Effector CD4-positive, alpha-beta T cell (primary cell): Measurements from ENCODE around the gene EXOC6B.

Experiments used
- DNase-seq: peaks from one replicate; pipeline ENCODE4 v3.0.0-alpha.2; 2020

Gene EXOC6B

GRCh38 chr2:72155151-72155550, 670.7 kb downstream of the EXOC6B start:
- DNase-seq: no peak

GRCh38 chr2:72154386-72154975, 671.4 kb downstream of the EXOC6B start:
- no peak for DNase-seq

- DNase-seq: no peak
These were observed 671.9 kb downstream of the EXOC6B start for GRCh38 chr2:72153924-72154323.

DNA sequence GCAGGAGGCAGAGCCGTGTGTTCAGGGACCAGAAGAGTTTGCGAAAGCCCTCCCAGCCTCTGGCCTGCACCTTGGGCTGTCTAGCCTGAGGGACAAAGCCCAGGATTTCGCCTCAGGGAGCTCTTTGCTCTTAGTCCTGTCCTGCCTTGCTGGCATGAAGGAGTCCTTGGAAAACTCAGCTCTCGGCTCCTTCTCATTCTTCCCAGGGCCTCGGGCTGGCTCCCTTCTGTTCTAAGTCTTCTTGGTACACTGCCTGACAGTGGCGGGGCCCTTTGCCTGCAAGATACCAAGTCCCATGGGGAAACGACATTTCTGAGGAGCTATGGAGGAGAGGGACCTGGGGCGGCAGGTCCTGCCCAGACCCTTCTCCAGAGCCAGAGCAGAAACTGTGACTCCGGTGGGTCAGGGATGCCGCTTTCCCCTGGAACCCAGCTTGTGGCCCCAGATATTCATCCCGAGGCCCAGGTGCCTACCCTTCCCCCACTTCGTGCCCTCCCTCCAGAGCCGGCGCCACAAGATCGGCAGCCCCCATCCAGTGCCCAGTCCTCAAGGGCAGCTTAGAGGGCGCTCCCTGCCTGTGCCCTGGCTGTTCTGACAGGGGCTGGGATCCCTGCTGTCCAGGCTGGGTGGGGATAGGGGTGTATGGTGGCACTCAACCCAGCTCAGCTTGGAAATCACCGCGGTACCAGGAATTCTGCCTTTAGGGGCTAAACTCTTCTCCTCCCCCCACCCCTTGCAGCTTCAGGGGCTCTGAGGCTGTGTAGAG, 672.6 kb downstream of the EXOC6B start:
- no peak for DNase-seq

DNA sequence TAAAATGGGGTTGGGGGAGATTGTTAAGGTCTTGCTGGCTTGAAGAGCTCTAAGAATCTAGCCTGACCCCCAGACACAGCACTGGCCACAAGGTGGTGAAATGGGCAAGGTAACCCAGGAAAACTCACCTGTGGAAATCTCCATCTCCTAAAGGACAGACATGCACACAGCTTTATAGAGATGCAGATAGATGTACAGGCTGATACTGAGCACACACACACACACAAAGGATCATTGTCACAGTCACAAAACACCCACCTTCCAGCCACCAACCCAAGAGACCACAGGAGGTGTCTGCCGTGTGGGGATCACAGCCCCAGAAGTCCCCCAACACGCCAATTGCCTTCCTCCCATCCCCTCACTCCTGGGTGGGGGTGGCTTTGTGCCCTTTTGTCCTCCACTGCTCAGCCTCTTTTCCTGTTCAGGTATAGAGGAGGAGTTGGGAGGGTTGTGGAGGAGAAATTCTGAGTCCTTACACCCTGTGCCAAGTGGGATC, 674.9 kb downstream of the EXOC6B start:
- no peak for DNase-seq

GRCh38 chr2:72150157-72150860, 675.5 kb downstream of the EXOC6B start:
- peak; percentile 33 for DNase-seq

DNA sequence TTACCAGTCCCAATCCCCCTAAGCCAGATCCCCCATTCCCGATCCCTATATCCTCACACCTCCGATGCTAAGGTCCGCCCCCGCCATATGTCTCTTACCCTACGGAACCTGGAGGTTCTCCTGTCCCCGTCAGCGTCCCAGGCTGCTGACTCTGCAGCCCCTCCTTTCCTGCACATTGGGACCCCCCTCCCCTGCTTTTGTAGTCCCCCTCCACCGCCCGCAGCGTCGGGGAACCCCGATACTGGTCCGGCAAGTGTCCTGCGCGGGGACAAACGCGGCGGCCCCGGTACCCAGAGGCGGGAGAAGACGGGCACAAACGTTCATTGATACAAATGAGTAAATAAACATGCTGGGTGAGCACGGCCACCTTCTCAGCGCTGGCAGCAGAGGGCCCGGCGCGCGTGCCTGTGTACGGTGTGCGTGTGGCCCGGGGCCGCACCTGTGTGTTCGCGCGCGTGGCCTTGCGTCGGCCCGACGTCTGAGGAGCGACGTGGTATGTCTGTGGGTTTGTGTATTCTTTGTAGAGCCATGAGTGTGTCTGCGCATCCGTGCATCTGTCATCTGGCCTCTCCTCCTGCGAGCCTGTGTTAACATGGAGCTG, 676.2 kb downstream of the EXOC6B start:
- no peak for DNase-seq

- DNase-seq: no peak
These were observed 676.8 kb downstream of the EXOC6B start for GRCh38 chr2:72148837-72149555.

- DNase-seq: no peak
These were observed 677.6 kb downstream of the EXOC6B start for GRCh38 chr2:72148003-72148836.

- DNase-seq: no peak
These were observed 678.4 kb downstream of the EXOC6B start, which contains the start of gene CYP26B1 for GRCh38 chr2:72147303-72147971. Gene CYP26B1, minus strand, starts transcription at chr2:72147862. Its CDS starts 28 bp downstream, at chr2:72147834.

DNA sequence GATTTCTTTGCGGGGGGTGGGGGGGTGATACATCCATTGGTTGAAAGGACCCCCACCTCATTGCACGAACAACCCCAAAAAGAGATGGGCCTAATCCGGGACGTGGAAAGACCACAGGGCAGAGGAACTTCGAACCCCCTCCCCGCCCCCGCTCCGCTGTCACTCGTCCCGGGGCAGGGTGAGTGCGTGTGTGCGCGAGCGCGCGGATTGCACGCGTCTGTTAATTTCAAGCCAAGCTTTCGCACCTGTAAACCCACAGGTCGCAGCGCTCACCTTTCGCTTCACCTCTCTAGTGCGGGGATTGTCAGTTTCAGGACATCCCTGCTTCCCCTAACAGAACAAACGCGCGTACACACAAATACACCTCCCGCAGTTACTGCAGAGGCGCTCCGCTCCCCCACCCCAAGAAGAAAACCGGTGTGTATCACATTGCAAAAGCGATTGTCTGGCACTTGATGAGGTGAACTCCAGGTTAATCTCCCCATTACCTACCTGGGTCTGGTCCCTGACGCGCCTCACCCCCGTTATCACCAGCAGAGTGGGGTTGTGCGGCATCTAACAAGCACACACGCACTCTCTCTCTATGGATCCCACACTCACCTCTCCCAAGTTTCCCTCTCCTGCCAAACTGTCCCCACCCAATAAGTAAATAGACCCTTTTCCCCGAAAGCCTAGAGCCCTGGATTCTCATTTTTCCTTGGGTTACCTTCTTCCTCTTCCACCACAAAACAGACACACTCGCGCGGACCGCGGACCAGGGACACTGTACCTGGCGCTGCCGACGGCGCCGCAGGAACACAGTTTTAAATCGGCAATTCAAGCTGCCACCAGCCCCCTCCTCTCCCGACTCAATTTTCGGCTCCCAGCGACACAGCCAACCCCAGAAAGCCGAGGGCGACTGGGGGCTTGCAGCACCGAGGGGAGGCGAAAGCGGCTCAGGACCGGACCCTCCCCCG, 679.2 kb downstream of the EXOC6B start:
- DNase-seq: no peak

DNA sequence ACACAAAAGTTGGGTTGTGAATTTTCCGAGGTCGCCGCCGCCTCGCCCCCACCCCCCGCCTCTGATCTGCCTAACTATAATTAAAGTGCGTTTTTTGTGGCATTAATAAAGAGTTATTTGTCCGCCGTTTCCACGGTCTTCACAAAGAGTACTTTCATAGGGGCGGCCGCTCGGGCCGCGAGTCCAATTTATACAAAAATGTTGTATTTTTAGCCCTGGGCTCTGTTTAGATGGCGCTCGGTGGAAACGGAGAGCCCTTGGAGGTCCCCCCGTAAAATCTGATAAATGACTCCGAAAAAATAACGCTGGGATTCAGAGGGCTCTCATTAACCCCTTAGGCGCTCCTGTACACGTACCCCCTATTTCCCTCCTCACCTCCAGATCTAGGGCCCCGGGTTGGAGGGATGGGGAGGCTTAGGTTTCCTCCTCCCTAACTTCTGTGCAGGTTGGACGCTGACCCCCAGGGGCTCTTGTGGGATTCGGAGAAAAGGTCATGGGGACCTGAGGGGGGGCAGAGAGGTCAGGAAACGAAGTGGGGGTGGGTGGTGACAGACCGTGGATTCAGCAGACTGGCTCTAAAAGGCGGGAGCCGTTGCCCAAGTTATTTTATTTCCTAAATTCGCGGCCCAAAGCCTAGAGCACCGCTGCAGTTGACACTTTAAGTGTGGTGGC, 680.0 kb downstream of the EXOC6B start:
- DNase-seq: no peak

- DNase-seq: no peak
These were observed 680.6 kb downstream of the EXOC6B start for GRCh38 chr2:72145289-72145657.

DNA sequence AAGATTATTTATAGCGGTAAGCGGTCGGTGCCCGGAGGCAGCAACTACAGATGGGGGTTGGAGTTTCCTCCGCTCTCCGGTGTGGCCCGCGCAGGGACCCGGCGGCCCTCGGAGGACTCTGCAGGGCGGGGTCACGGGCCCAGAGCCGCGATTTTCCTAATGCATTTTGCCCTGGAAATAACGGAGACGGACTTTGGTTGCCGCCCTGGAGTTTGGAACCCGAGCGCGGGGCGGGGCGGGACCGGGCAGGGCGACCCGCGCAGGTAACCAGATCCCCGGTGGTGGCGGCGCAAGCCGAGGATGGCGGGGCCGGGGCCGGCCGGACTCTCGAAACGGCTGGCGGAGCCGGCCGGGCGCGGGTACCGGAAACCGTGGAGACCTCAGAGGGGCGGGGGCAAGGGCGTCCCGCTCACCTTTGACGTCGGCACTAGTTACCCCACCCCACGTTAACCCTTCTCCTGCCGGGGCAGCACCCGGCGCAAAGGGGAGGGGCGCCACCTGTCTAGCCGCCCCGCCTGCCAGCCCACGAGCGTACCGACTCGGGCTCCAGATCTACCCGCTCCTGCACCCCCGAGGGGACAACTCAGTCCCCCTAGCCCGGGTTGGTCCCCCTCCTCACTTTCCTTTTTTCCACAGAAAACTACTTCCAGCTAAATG, 681.1 kb downstream of the EXOC6B start:
- DNase-seq: no peak

GRCh38 chr2:72144274-72144631, 681.6 kb downstream of the EXOC6B start:
- DNase-seq: no peak

GRCh38 chr2:72143441-72144273, 682.2 kb downstream of the EXOC6B start:
- no peak for DNase-seq

DNA sequence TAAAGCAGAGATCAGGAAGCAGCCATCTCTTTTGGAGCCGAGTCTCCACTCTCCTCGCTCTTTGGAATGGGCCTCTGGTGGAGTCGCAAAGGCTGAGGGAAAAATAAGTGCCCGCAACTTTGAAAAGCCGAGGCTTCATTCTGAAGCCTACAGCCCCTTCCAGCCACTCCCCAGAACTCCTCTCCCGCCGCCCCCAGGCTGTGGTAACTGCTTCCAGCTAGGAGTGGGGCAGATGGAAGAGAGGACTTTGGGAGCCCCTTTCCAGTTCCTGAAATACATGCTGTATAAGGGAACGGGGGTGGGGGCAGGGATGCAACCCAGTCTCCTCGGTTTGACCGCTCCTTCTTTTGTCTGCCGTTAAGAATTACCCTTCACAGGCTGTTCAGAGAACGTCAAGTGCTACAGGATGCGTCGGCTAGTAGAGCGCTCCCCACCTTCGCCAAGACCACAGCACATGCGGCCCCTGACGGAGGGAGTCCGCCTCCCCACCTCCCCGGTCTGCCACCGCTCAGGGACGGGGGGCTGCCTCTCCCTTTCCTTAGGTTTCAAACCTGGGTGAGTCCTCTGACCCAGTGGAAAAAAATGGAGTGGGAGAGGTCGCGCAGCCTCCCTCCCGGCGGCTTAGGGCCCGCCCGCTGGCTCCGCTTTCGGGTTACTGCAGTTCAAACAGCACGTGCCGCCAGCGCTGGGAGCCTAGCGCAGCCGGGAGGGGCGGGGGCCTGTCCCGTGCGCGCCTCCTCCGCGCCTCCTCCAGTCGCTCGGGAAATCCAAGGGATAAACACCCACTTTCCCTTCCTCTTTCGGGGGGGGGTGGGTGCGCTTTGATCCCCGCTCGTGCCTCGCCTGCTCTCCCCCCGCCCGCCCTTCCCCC, 683.0 kb downstream of the EXOC6B start:
- no peak for DNase-seq
